ENCODE data around the gene P2RY14.
A peak's percentile ranks its signal among the peaks of the same experiment; 100 is the strongest.

P2RY14 gene

GRCh38 chr3:151171145-151171757 lies 107.1 kb downstream of the P2RY14 start:
- peak; percentile 53 for DNase-seq

GRCh38 chr3:151169948-151170679 lies 108.2 kb downstream of the P2RY14 start:
- peak; percentile 76 for DNase-seq

DNA sequence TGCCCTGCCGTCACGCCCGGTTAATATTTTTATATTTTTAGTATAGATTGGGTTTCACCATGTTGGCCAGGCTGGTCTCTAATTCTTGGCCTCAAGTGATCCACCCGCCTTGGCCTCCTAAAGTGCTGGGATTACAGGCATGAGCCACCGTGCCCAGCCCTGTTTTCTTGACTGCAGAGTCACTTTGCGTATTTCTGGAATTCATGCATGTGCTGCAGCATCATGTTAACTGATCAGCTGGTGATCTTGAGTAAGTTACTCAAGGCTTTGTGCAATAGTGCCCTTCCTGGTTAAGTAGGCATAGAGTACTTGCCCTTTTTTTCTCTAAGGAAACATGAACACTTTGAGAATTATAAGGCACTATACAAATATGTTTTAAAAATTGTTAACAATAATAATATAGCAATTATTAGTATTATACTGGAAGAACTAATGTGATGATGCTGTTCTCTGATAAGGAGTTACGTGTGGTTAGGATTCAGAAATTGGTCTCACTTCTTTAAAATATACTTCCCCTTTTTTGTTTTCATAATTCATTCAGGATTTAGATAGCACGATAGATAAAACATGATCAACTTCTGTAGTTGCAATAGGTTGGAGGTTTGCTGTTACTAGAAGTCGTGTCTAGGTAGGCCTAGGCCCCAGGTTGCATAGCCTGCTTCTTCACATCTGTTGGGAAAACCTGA lies 108.9 kb downstream of the P2RY14 start:
- DNase-seq: no peak

DNA sequence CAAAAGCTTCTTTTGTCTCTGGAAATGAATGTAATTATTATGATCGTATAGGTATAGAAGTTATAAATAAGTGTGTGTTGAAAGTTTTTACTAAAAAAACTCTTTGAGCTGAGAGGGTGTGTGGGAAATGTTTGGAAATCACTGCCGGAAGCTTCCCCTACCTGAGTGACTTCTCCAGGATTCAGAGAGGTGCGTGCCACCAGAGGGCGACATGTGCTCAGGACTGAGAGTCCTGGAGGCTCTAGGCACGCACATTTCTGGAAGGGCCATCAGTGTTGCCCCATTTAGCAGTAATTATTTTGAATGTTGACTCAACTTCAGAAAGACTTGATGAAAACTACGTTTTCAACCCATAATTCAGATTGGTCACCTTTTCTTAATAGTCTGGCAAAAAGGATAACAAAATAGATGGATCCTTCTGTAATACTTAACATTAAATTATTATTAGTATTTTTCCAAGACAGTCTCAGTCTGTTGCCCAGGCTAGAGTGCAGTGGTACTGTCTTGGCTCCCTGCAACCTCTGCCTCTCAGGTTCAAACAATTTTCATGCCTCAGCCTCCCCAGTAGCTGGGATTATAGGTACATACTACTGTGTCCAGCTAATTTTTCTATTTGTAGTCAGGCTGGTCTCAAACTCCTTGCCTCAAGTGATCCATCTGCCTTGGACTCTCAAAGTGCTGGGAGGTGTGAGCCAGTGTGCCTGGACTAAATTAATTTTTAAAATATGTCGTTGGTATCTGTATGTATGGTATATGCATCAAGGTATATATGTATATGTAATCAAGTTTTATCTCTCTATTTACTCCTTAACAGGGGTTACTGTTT lies 109.9 kb downstream of the P2RY14 start:
- peak; percentile 91 for DNase-seq

DNA sequence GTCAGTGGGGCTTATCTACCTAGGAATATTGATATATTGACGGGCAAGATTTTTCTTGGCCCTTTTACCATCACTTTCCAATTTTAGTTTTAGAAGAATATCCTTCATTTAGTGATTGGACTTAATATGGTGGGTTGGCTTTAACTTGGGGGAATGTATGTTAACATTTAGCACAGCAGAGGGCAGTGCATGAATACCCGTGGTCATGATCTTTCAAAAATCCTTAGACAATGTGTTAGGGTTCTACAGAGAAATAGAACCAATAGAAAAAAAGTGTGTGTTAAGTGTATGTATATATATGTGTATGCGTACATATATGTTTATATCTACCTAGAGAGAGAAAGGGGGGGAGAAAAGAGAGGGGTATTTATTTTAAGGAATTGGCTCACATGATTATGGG lies 112.2 kb downstream of the P2RY14 start:
- DNase-seq: no peak

GRCh38 chr3:151165226-151165625 lies 113.1 kb downstream of the P2RY14 start:
- no peak for DNase-seq

All from stimulated activated CD4-positive, alpha-beta T cell treated with anti-CD3 and anti-CD28 coated beads, Interleukin-15, amount 100 ng/mL, for 24 hours (primary cell).